HEK293 (cell line): Measurements from ENCODE around the gene R3HDM2.
A peak's percentile ranks its signal among the peaks of the same experiment; 100 is the strongest.

Source experiments
- CTCF ChIA-PET: fragments of 350-600 bp; formaldehyde crosslinking; extraction: SDS; loops from one replicate; lab custom pipeline; 2021; ENCODE audit warnings: antibody characterized with exemption; lab: Yijun Ruan, JAX
- POLR2A ChIA-PET: fragments of 300-600 bp; formaldehyde crosslinking; extraction: SDS; loops from one replicate; lab custom pipeline; 2020; ENCODE audit warnings: antibody characterized with exemption, inconsistent platforms; lab: Yijun Ruan, JAX
- H3K27ac ChIP-seq: fragments of 200-500 bp; sonication (Bioruptor generic); 2 replicates; pipeline ENCODE4 v1.5.1; 2014; ENCODE audit warnings: low read depth, low read length, control low read depth, inconsistent platforms; ENCODE audit errors: extremely low read depth
- H3K36me3 ChIP-seq, 2 experiments: fragments of 200-500 bp in 1 of 2; sonication (Bioruptor generic) in 1 of 2; 1 replicate in 1 of 2; 2 replicates in 1 of 2; pipeline ENCODE4 v1.5.1; 2014 to 2017; ENCODE audit warnings: inconsistent platforms in 2 of 2, low read length in 2 of 2; ENCODE audit not compliant: control insufficient read depth in 2 of 2, insufficient read depth in 1 of 2
- H3K4me1 ChIP-seq: fragments of 200-500 bp; sonication (Bioruptor generic); 2 replicates; pipeline ENCODE4 v1.5.1; 2014; ENCODE audit warnings: mild to moderate bottlenecking, low read length, inconsistent platforms; ENCODE audit not compliant: control insufficient read depth, insufficient read depth
- H3K4me3 ChIP-seq: 2 replicates; pipeline ENCODE4 v1.5.1; 2011; ENCODE audit warnings: low read depth, mild to moderate bottlenecking, control low read depth, low read length, moderate library complexity
- H3K9me3 ChIP-seq: fragments of 200-500 bp; sonication (Bioruptor generic); 2 replicates; pipeline ENCODE4 v1.5.1; 2014; ENCODE audit warnings: low read depth, low read length, inconsistent platforms; ENCODE audit not compliant: control insufficient read depth, insufficient read depth
- BCL6B ChIP-seq: fragments of 450-650 bp; formaldehyde crosslinking; IDR thresholded peaks from 2 replicates; pipeline ENCODE4 v1.5.1; 2017; ENCODE audit warnings: missing biosample characterization, missing genetic modification characterization
- KLF7 ChIP-seq: fragments of 450-650 bp; formaldehyde crosslinking; IDR thresholded peaks from 2 replicates; pipeline ENCODE4 v1.5.1; 2016; ENCODE audit warnings: missing biosample characterization, missing genetic modification characterization, borderline replicate concordance
- KLF9 ChIP-seq: fragments of 450-650 bp; formaldehyde crosslinking; IDR thresholded peaks from 2 replicates; pipeline ENCODE4 v1.5.1; 2016; ENCODE audit warnings: missing biosample characterization, missing genetic modification characterization, low read depth
- MYNN ChIP-seq: fragments of 450-650 bp; formaldehyde crosslinking; IDR thresholded peaks from 2 replicates; pipeline ENCODE4 v1.5.1; 2016; ENCODE audit warnings: missing biosample characterization, missing genetic modification characterization, borderline replicate concordance
- PRDM1 ChIP-seq: fragments of 450-650 bp; formaldehyde crosslinking; IDR thresholded peaks from 2 replicates; pipeline ENCODE4; 2016; ENCODE audit warnings: missing biosample characterization, missing genetic modification characterization
- YY2 ChIP-seq: fragments of 450-650 bp; formaldehyde crosslinking; IDR thresholded peaks from 2 replicates; pipeline ENCODE4 v1.5.1; 2016; ENCODE audit warnings: missing biosample characterization, missing genetic modification characterization
- ZBTB20 ChIP-seq: fragments of 450-650 bp; formaldehyde crosslinking; IDR thresholded peaks from 2 replicates; pipeline ENCODE4 v1.5.1; 2016; ENCODE audit warnings: missing biosample characterization, missing genetic modification characterization
- ZFP3 ChIP-seq: fragments of 450-650 bp; formaldehyde crosslinking; IDR thresholded peaks from 2 replicates; pipeline ENCODE4 v1.5.1; 2016; ENCODE audit warnings: low read depth, missing biosample characterization, missing genetic modification characterization
- ZFP41 ChIP-seq: fragments of 450-650 bp; formaldehyde crosslinking; IDR thresholded peaks from 2 replicates; pipeline ENCODE4 v1.5.1; 2016; ENCODE audit warnings: missing biosample characterization, missing genetic modification characterization, borderline replicate concordance
- ZFP69B ChIP-seq: fragments of 450-650 bp; formaldehyde crosslinking; IDR thresholded peaks from 2 replicates; pipeline ENCODE4 v1.5.1; 2016; ENCODE audit warnings: missing biosample characterization, missing genetic modification characterization
- ZIC2 ChIP-seq: fragments of 450-650 bp; formaldehyde crosslinking; IDR thresholded peaks from 2 replicates; pipeline ENCODE4 v1.5.1; 2016; ENCODE audit warnings: missing biosample characterization, missing genetic modification characterization
- ZNF174 ChIP-seq: fragments of 450-650 bp; formaldehyde crosslinking; IDR thresholded peaks from 2 replicates; pipeline ENCODE4 v1.5.0; 2017; ENCODE audit warnings: missing biosample characterization, mild to moderate bottlenecking, missing genetic modification characterization
- ZNF2 ChIP-seq: fragments of 450-650 bp; formaldehyde crosslinking; IDR thresholded peaks from 2 replicates; pipeline ENCODE4 v1.5.1; 2016; ENCODE audit warnings: missing biosample characterization, missing genetic modification characterization
- ZNF48 ChIP-seq: fragments of 450-650 bp; formaldehyde crosslinking; IDR thresholded peaks from 2 replicates; pipeline ENCODE4 v1.5.1; 2016; ENCODE audit warnings: missing biosample characterization, missing genetic modification characterization
- ZNF518A ChIP-seq: fragments of 450-650 bp; formaldehyde crosslinking; conservative IDR thresholded peaks from 2 replicates; pipeline ENCODE4 v1.5.1; 2016; ENCODE audit warnings: low read depth, missing biosample characterization, missing genetic modification characterization
- ZNF561 ChIP-seq: fragments of 450-650 bp; IDR thresholded peaks from 2 replicates; pipeline ENCODE4 v1.5.1; 2018; ENCODE audit warnings: missing biosample characterization, missing genetic modification characterization, borderline replicate concordance
- ZNF585B ChIP-seq: fragments of 450-650 bp; formaldehyde crosslinking; IDR thresholded peaks from 2 replicates; pipeline ENCODE4 v1.5.1; 2016; ENCODE audit warnings: missing biosample characterization, missing genetic modification characterization
- ZNF624 ChIP-seq: fragments of 450-650 bp; formaldehyde crosslinking; IDR thresholded peaks from 2 replicates; pipeline ENCODE4 v1.5.1; 2017; ENCODE audit warnings: missing biosample characterization, missing genetic modification characterization
- ZNF777 ChIP-seq: fragments of 450-650 bp; formaldehyde crosslinking; IDR thresholded peaks from 2 replicates; pipeline ENCODE4 v1.5.1; 2017; ENCODE audit warnings: missing biosample characterization, missing genetic modification characterization, borderline replicate concordance
- ZNF785 ChIP-seq: fragments of 450-650 bp; formaldehyde crosslinking; IDR thresholded peaks from 2 replicates; pipeline ENCODE4 v1.5.1; 2016; ENCODE audit warnings: missing biosample characterization, missing genetic modification characterization
- ZNF830 ChIP-seq: fragments of 450-650 bp; IDR thresholded peaks from 2 replicates; pipeline ENCODE4 v1.5.0; 2018; ENCODE audit warnings: missing biosample characterization, missing genetic modification characterization, low read depth, mild to moderate bottlenecking, moderate library complexity
- TF ChIP-seq, protein P1 (sequence below): fragments of 450-650 bp; formaldehyde crosslinking; IDR thresholded peaks from 2 replicates; pipeline ENCODE4 v1.5.1; 2016; ENCODE audit warnings: missing biosample characterization, missing genetic modification characterization, low read depth
- TF ChIP-seq, protein P2 (sequence below): fragments of 450-650 bp; formaldehyde crosslinking; IDR thresholded peaks from 2 replicates; pipeline ENCODE4 v1.5.1; 2017; ENCODE audit warnings: missing biosample characterization, missing genetic modification characterization

R3HDM2 gene

DNA sequence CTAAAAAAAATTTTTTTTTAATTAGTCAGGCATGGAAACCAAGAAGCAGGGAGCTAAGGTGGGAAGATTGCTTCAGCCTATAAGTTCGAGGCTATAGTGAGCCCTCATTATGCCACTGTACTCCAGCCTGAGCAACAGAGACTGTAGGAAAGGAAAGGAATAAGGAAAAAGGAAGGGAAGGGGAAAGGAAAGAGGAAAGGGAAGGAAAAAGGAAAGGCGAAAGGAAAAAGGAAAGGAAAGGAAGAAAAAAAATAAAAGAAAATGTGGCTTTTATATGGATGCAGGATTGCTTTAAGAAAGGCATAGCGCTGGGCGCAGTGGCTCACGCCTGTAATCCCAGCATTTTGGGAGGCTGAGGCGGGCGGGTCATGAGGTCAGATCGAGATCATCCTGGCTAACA lies 70.4 kb downstream of the R3HDM2 start:
- Histone ChIP-seq H3K9me3 (no peaks in the 10 kb centered on the region), H3K4me3 (no peak overlapping the region), H3K27ac (no peak overlapping the region), H3K4me1 (no peaks in the 10 kb centered on the region), H3K36me3 (peaks cover 0 to 5% of the 10 kb centered on the region in 2 experiments; a peak in 1 of 3 replicates)
- ChIA-PET CTCF (interaction anchor here (0.6 to 0.7 kb wide), 2 partner anchors 29 to 50 kb away, joined by 3 to 4 read pairs; no protein-coding TSS in a partner anchor), POLR2A (no interaction called here)
- no peak for TF ChIP-seq ZNF830 (tag by site-specific recombination)
- peak; percentile 98 for TF ChIP-seq PRDM1 (tag by site-specific recombination)
- no peak for TF ChIP-seq ZFP3 (tag by site-specific recombination)

- no peak overlapping the region for H3K4me3 ChIP-seq
- H3K27ac ChIP-seq: no peak overlapping the region
- no peaks in the 10 kb centered on the region for H3K4me1 ChIP-seq
- CTCF ChIA-PET: interaction anchor here (0.6 kb wide), 2 partner anchors 40 to 51 kb away, joined by 3 to 6 read pairs; no protein-coding TSS in a partner anchor
- TF ChIP-seq ZNF585B (tag by site-specific recombination) (no peak), ZNF561 (no peak), ZNF624 (tag by site-specific recombination) (no peak), ZNF2 (no peak), ZNF777 (tag by site-specific recombination) (no peak), ZNF48 (tag by site-specific recombination) (no peak), ZFP3 (tag by site-specific recombination) (no peak), MYNN (no peak), ZNF785 (tag by site-specific recombination) (no peak), ZIC2 (tag by site-specific recombination) (no peak), ZBTB20 (tag by site-specific recombination) (no peak), ZFP69B (tag by site-specific recombination) (no peak), BCL6B (tag by site-specific recombination) (no peak)
- TF ChIP-seq, protein P1, sequence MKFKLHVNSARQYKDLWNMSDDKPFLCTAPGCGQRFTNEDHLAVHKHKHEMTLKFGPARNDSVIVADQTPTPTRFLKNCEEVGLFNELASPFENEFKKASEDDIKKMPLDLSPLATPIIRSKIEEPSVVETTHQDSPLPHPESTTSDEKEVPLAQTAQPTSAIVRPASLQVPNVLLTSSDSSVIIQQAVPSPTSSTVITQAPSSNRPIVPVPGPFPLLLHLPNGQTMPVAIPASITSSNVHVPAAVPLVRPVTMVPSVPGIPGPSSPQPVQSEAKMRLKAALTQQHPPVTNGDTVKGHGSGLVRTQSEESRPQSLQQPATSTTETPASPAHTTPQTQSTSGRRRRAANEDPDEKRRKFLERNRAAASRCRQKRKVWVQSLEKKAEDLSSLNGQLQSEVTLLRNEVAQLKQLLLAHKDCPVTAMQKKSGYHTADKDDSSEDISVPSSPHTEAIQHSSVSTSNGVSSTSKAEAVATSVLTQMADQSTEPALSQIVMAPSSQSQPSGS (tag by site-specific recombination): no peak
- TF ChIP-seq, protein P2, sequence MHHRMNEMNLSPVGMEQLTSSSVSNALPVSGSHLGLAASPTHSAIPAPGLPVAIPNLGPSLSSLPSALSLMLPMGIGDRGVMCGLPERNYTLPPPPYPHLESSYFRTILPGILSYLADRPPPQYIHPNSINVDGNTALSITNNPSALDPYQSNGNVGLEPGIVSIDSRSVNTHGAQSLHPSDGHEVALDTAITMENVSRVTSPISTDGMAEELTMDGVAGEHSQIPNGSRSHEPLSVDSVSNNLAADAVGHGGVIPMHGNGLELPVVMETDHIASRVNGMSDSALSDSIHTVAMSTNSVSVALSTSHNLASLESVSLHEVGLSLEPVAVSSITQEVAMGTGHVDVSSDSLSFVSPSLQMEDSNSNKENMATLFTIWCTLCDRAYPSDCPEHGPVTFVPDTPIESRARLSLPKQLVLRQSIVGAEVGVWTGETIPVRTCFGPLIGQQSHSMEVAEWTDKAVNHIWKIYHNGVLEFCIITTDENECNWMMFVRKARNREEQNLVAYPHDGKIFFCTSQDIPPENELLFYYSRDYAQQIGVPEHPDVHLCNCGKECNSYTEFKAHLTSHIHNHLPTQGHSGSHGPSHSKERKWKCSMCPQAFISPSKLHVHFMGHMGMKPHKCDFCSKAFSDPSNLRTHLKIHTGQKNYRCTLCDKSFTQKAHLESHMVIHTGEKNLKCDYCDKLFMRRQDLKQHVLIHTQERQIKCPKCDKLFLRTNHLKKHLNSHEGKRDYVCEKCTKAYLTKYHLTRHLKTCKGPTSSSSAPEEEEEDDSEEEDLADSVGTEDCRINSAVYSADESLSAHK: no peak
- peaks cover 0 to 5% of the 10 kb centered on the region in 2 experiments; a peak in 1 of 3 replicates for H3K36me3 ChIP-seq
- POLR2A ChIA-PET: interaction anchor here (0.5 kb wide), 1 partner anchor 145 kb away, joined by 3 read pairs; no protein-coding TSS in a partner anchor
- H3K9me3 ChIP-seq: no peaks in the 10 kb centered on the region
These were observed 72.2 kb downstream of the R3HDM2 start for GRCh38 chr12:57358646-57359045.

- ChIA-PET POLR2A (no interaction called here), CTCF (no interaction called here)
- peaks cover 5% of the 10 kb centered on the region in 2 experiments; a peak in 2 of 3 replicates for H3K36me3 ChIP-seq
- no peak for TF ChIP-seq ZNF518A (tag by site-specific recombination)
- TF ChIP-seq YY2 (tag by site-specific recombination): no peak
- TF ChIP-seq ZNF174 (tag by site-specific recombination): no peak
- TF ChIP-seq KLF9 (tag by site-specific recombination): no peak
- no peak for TF ChIP-seq ZFP41 (tag by site-specific recombination)
- TF ChIP-seq KLF7 (tag by site-specific recombination): no peak
These were observed 75.1 kb downstream of the R3HDM2 start for GRCh38 chr12:57355734-57356133.

More at GRCh38 chr12:57355734-57356133, 75.1 kb downstream of the R3HDM2 start:
- Histone ChIP-seq H3K27ac (no peak overlapping the region), H3K4me3 (no peak overlapping the region), H3K4me1 (no peaks in the 10 kb centered on the region), H3K9me3 (no peaks in the 10 kb centered on the region)
